Skeletal muscle tissue (tissue), 4 donors: ENCODE measurements around the gene SIPA1. TPM values are rescaled to one million over a fixed set of nuclear protein-coding genes. Genes with fewer than 3 reads are reported as not detected.

Source experiments
- H3K27ac ChIP-seq: one replicate; pipeline ENCODE4 v1.7.0; 2013; ENCODE audit warnings: mild to moderate bottlenecking, low read depth, low read length, inconsistent platforms
- H3K27me3 ChIP-seq, 3 donors: one replicate each; pipeline ENCODE4 v1.7.0; 2013; ENCODE audit warnings: low read length in 3 of 3; ENCODE audit not compliant: control insufficient read depth in 3 of 3, insufficient read depth in 3 of 3
- H3K36me3 ChIP-seq, 3 donors: one replicate each; pipeline ENCODE4 v1.7.0; 2013; ENCODE audit warnings: low read length in 3 of 3; ENCODE audit not compliant: control insufficient read depth in 3 of 3, insufficient read depth in 3 of 3
- H3K4me1 ChIP-seq, 3 donors: one replicate each; pipeline ENCODE4 v1.7.0; 2013; ENCODE audit warnings: low read length in 3 of 3, mild to moderate bottlenecking in 3 of 3; ENCODE audit not compliant: control insufficient read depth in 3 of 3, insufficient read depth in 3 of 3
- H3K4me3 ChIP-seq, 3 donors: one replicate each; pipeline ENCODE4 v1.7.0; 2013; ENCODE audit warnings: low read length in 3 of 3
- H3K9ac ChIP-seq, 3 donors: one replicate each; pipeline ENCODE4 v1.7.0; 2013; ENCODE audit warnings: low read length in 3 of 3, mild to moderate bottlenecking in 3 of 3, moderate library complexity in 2 of 3, low read depth in 1 of 3
- H3K9me3 ChIP-seq, 3 donors: one replicate each; pipeline ENCODE4 v1.7.0; 2013; ENCODE audit warnings: low read length in 3 of 3; ENCODE audit not compliant: control insufficient read depth in 3 of 3
- total RNA-seq: library from RNA; depleted of rRNA; stranded (reverse); fragments of >200 nt; gene quantifications from one replicate; pipeline ENCODE4 v1.2.3, GENCODE V29; 2014
- donor health status: Osteomylitis.

SIPA1 gene
- 15.7 TPM for total RNA-seq

- Histone ChIP-seq H3K4me3 (peak within 1 kb of the TSS; percentile 76 to 85 (median 80)), H3K9me3 (no peaks in the 10 kb centered on the region), H3K27me3 (no peaks in the 10 kb centered on the region), H3K36me3 (peaks cover 24 to 41% (median 37%) of the 10 kb centered on the region in 3 donors), H3K9ac (peak within 1 kb of the TSS; percentile 74 to 83 (median 82)), H3K4me1 (peaks cover 31 to 34% (median 33%) of the 10 kb centered on the region in 3 donors), H3K27ac (peak within 1 kb of the TSS; percentile 83)
Measured at GRCh38 chr11:65637794-65638419, at the start of gene SIPA1. TSS of gene SIPA1 (plus strand) at chr11:65638101. CDS start at chr11:65640922, 2,821 bp downstream.

- Histone ChIP-seq H3K36me3 (peaks cover 41 to 52% (median 51%) of the 10 kb centered on the region in 3 donors), H3K9me3 (no peaks in the 10 kb centered on the region), H3K4me3 (peak overlapping the region; percentile 26 to 60 (median 59)), H3K27ac (peak overlapping the region; percentile 97), H3K27me3 (no peaks in the 10 kb centered on the region), H3K4me1 (peaks cover 60 to 85% (median 81%) of the 10 kb centered on the region in 3 donors), H3K9ac (peak overlapping the region; percentile 69 to 87 (median 71))
Measured at GRCh38 chr11:65588199-65589054, 49.5 kb upstream of the SIPA1 start.

- H3K4me3 ChIP-seq: peak overlapping the region in 1 of 3 donors; percentile 13
- peak overlapping the region; percentile 97 for H3K27ac ChIP-seq
- peaks cover 34 to 42% (median 40%) of the 10 kb centered on the region in 3 donors for H3K36me3 ChIP-seq
- H3K9ac ChIP-seq: peak overlapping the region in 1 of 3 donors; percentile 16
- peaks cover 69 to 84% (median 80%) of the 10 kb centered on the region in 3 donors for H3K4me1 ChIP-seq
- H3K27me3 ChIP-seq: no peaks in the 10 kb centered on the region
- H3K9me3 ChIP-seq: no peaks in the 10 kb centered on the region
Measured at GRCh38 chr11:65589444-65590239, 48.3 kb upstream of the SIPA1 start.

- H3K9ac ChIP-seq: peak overlapping the region in 1 of 3 donors; percentile 16
- no peaks in the 10 kb centered on the region for H3K27me3 ChIP-seq
- no peaks in the 10 kb centered on the region for H3K9me3 ChIP-seq
- H3K36me3 ChIP-seq: peaks cover 34 to 40% (median 38%) of the 10 kb centered on the region in 3 donors
- H3K4me1 ChIP-seq: peaks cover 71 to 88% (median 85%) of the 10 kb centered on the region in 3 donors
- peak overlapping the region in 1 of 3 donors; percentile 13 for H3K4me3 ChIP-seq
- peak overlapping the region; percentile 97 for H3K27ac ChIP-seq
Measured at GRCh38 chr11:65590240-65590738, 47.6 kb upstream of the SIPA1 start.

- peaks cover 56 to 76% (median 71%) of the 10 kb centered on the region in 3 donors for H3K4me1 ChIP-seq
- no peaks in the 10 kb centered on the region for H3K9me3 ChIP-seq
- H3K9ac ChIP-seq: peak overlapping the region in 1 of 3 donors; percentile 76
- no peaks in the 10 kb centered on the region for H3K27me3 ChIP-seq
- H3K27ac ChIP-seq: no peak overlapping the region
- peaks cover 22 to 28% (median 27%) of the 10 kb centered on the region in 3 donors for H3K36me3 ChIP-seq
- H3K4me3 ChIP-seq: peak overlapping the region in 1 of 3 donors; percentile 22
Measured at GRCh38 chr11:65591939-65592857, 45.7 kb upstream of the SIPA1 start.

- Histone ChIP-seq H3K9ac (peak overlapping the region in 1 of 3 donors; percentile 76), H3K9me3 (no peaks in the 10 kb centered on the region), H3K4me1 (peaks cover 48 to 68% (median 63%) of the 10 kb centered on the region in 3 donors), H3K4me3 (peak overlapping the region in 2 of 3 donors; percentile 35 to 52), H3K36me3 (peaks cover 28 to 34% (median 28%) of the 10 kb centered on the region in 3 donors), H3K27me3 (no peaks in the 10 kb centered on the region), H3K27ac (peak overlapping the region; percentile 39)
Measured at GRCh38 chr11:65592858-65593517, 44.9 kb upstream of the SIPA1 start.

- Histone ChIP-seq H3K4me1 (peaks cover 40 to 60% (median 56%) of the 10 kb centered on the region in 3 donors), H3K27me3 (no peaks in the 10 kb centered on the region), H3K27ac (peak overlapping the region; percentile 39), H3K4me3 (peak overlapping the region in 1 of 3 donors; percentile 52), H3K36me3 (peaks cover 34 to 37% (median 36%) of the 10 kb centered on the region in 3 donors), H3K9ac (peak overlapping the region; percentile 16 to 76 (median 28)), H3K9me3 (no peaks in the 10 kb centered on the region)
Measured at GRCh38 chr11:65593518-65594414, 44.1 kb upstream of the SIPA1 start.

GRCh38 chr11:65595131-65595530, 42.8 kb upstream of the SIPA1 start:
- H3K36me3 ChIP-seq: peaks cover 33 to 36% (median 33%) of the 10 kb centered on the region in 3 donors
- H3K9me3 ChIP-seq: no peaks in the 10 kb centered on the region
- H3K27ac ChIP-seq: no peak overlapping the region
- H3K4me3 ChIP-seq: no peak overlapping the region
- peaks cover 28 to 47% (median 42%) of the 10 kb centered on the region in 3 donors for H3K4me1 ChIP-seq
- H3K27me3 ChIP-seq: no peaks in the 10 kb centered on the region
- H3K9ac ChIP-seq: peak overlapping the region in 1 of 3 donors; percentile 40
